HG02798 (cell line): ENCODE measurements around the gene CACNB2.
"Not testable (repeated sequence)": the region's sequence is repeated elsewhere in the genome, so short reads cannot be mapped to it uniquely, and the experiment has no call there.

ENCODE experiments used
- ATAC-seq: cut with Tn5 transposase; IDR thresholded peaks from one replicate; pipeline ENCODE4 v1.9.1; 2021; ENCODE audit warnings: mild to moderate bottlenecking; ENCODE audit not compliant: unreplicated experiment, poor library complexity

Gene CACNB2

GRCh38 chr10:18423058-18423637, 282.9 kb downstream of the CACNB2 start:
- ATAC-seq = peak; percentile 36

GRCh38 chr10:18424200-18424599, 284.0 kb downstream of the CACNB2 start:
- ATAC-seq = peak; percentile 45

- ATAC-seq = no peak
These were observed 289.1 kb downstream of the CACNB2 start for GRCh38 chr10:18429335-18429734.

GRCh38 chr10:18436902-18437301, 296.7 kb downstream of the CACNB2 start:
- no peak for ATAC-seq

GRCh38 chr10:18437486-18437885, 297.3 kb downstream of the CACNB2 start:
- ATAC-seq = no peak

- no peak for ATAC-seq
These were observed 298.3 kb downstream of the CACNB2 start for GRCh38 chr10:18438361-18439126.

GRCh38 chr10:18439601-18440000, 299.4 kb downstream of the CACNB2 start:
- ATAC-seq = no peak

GRCh38 chr10:18445635-18446034, 305.4 kb downstream of the CACNB2 start:
- ATAC-seq = not testable (repeated sequence)

- no peak for ATAC-seq
These were observed 306.0 kb downstream of the CACNB2 start for GRCh38 chr10:18446205-18446604.

- peak; percentile 31 for ATAC-seq
These were observed 309.4 kb downstream of the CACNB2 start for GRCh38 chr10:18449611-18450026.

GRCh38 chr10:18450298-18450697, 310.1 kb downstream of the CACNB2 start:
- ATAC-seq = peak; percentile 46

GRCh38 chr10:18455086-18455884, 315.1 kb downstream of the CACNB2 start:
- ATAC-seq = no peak

GRCh38 chr10:18456984-18457383, 316.8 kb downstream of the CACNB2 start:
- ATAC-seq = peak; percentile 92

- ATAC-seq = no peak
These were observed 319.8 kb downstream of the CACNB2 start for GRCh38 chr10:18460032-18460431.

GRCh38 chr10:18463673-18464211, 323.5 kb downstream of the CACNB2 start:
- ATAC-seq = no peak

- no peak for ATAC-seq
These were observed 328.9 kb downstream of the CACNB2 start for GRCh38 chr10:18469125-18469524.

- no peak for ATAC-seq
These were observed 332.8 kb downstream of the CACNB2 start for GRCh38 chr10:18472977-18473376.

GRCh38 chr10:18473424-18474117, 333.3 kb downstream of the CACNB2 start:
- no peak for ATAC-seq

GRCh38 chr10:18474118-18474455, 333.9 kb downstream of the CACNB2 start:
- no peak for ATAC-seq

GRCh38 chr10:18476076-18476647, 335.9 kb downstream of the CACNB2 start:
- no peak for ATAC-seq
